Left ventricle myocardium inferior (tissue), 1 donor: Measurements from ENCODE around the gene ANKRD50. TPM values are rescaled to one million over a fixed set of nuclear protein-coding genes. Genes with fewer than 3 reads are reported as not detected.
A peak's percentile ranks its signal among the peaks of the same experiment; 100 is the strongest.

ENCODE experiments used
- DNase-seq: peaks from one replicate; pipeline ENCODE4 v3.0.0-alpha.2; 2020
- H3K27ac ChIP-seq: fragments of 200-600 bp; replicated peaks from 2 replicates; pipeline ENCODE4 v1.8.0; 2021
- H3K27me3 ChIP-seq: fragments of 200-600 bp; 2 replicates; pipeline ENCODE4 v1.8.0; 2021; ENCODE audit warnings: low read depth
- H3K36me3 ChIP-seq: fragments of 200-600 bp; 2 replicates; pipeline ENCODE4 v1.8.0; 2021
- H3K4me1 ChIP-seq: fragments of 200-600 bp; 2 replicates; pipeline ENCODE4 v1.8.0; 2021
- H3K4me3 ChIP-seq: fragments of 200-600 bp; 2 replicates; pipeline ENCODE4 v1.8.0; 2021; ENCODE audit warnings: mild to moderate bottlenecking, moderate library complexity
- H3K9me3 ChIP-seq: fragments of 200-600 bp; replicated peaks from 2 replicates; pipeline ENCODE4 v1.8.0; 2021
- CTCF ChIP-seq: fragments of 200-600 bp; IDR thresholded peaks from 2 replicates; pipeline ENCODE4 v1.8.0; 2021; ENCODE audit warnings: antibody characterized with exemption, mild to moderate bottlenecking, borderline replicate concordance
- intact Hi-C: fragments of 100-400 bp; cut with micrococcal nuclease; formaldehyde crosslinking; loops from one replicate; pipeline ENCODE4 v1.11.0; 2022
- total RNA-seq: library from RNA; stranded (reverse); fragmentation: NEBNext Ultra II Directional; extraction: Animal tissue kit (Norgen Biotek cat#: 25700); gene quantifications from one replicate; pipeline ENCODE4 v1.2.1, GENCODE V29; 2021
- donor health status: DM: no; HTN: yes; CAD: no; lungs with severe emphysema.

The ANKRD50 gene
- total RNA-seq, 1 donor from 2014 or later = 5.5 TPM

- Histone ChIP-seq H3K27me3 (no peaks in the 10 kb centered on the region), H3K4me3 (peak overlapping the region; percentile 92), H3K36me3 (no peaks in the 10 kb centered on the region), H3K9me3 (no peaks in the 10 kb centered on the region), H3K27ac (peak overlapping the region; percentile 97), H3K4me1 (peaks cover 45% of the 10 kb centered on the region)
- intact Hi-C loops = no loop called here
- peak; percentile 66 for TF ChIP-seq CTCF
- DNase-seq = peak; percentile 70
Measured at GRCh38 chr4:124713185-124713592, 657 bp upstream of the ANKRD50 start.

- H3K4me1 ChIP-seq = peaks cover 51% of the 10 kb centered on the region
- no peak for DNase-seq
- intact Hi-C loops = no loop called here
- peaks cover 4% of the 10 kb centered on the region for H3K36me3 ChIP-seq
- H3K27ac ChIP-seq = peak overlapping the region; percentile 97
- TF ChIP-seq CTCF = no peak
- H3K27me3 ChIP-seq = no peaks in the 10 kb centered on the region
- H3K9me3 ChIP-seq = no peaks in the 10 kb centered on the region
- peak overlapping the region; percentile 92 for H3K4me3 ChIP-seq
Measured at GRCh38 chr4:124711471-124712371, 811 bp downstream of the ANKRD50 start.

- no peaks in the 10 kb centered on the region for H3K9me3 ChIP-seq
- H3K4me3 ChIP-seq = peak overlapping the region; percentile 92
- peaks cover 4% of the 10 kb centered on the region for H3K36me3 ChIP-seq
- intact Hi-C loops = no loop called here
- TF ChIP-seq CTCF = no peak
- peaks cover 51% of the 10 kb centered on the region for H3K4me1 ChIP-seq
- peak overlapping the region; percentile 97 for H3K27ac ChIP-seq
- no peak for DNase-seq
- H3K27me3 ChIP-seq = no peaks in the 10 kb centered on the region
Measured at GRCh38 chr4:124710911-124711310, 1.6 kb downstream of the ANKRD50 start.

- H3K9me3 ChIP-seq = no peaks in the 10 kb centered on the region
- H3K27ac ChIP-seq = no peak overlapping the region
- intact Hi-C loops = no loop called here
- peaks cover 51% of the 10 kb centered on the region for H3K4me1 ChIP-seq
- peaks cover 4% of the 10 kb centered on the region for H3K36me3 ChIP-seq
- no peak for TF ChIP-seq CTCF
- DNase-seq = no peak
- H3K4me3 ChIP-seq = peak overlapping the region; percentile 92
- H3K27me3 ChIP-seq = no peaks in the 10 kb centered on the region
Measured at GRCh38 chr4:124710015-124710741, 2.4 kb downstream of the ANKRD50 start.

- H3K4me3 ChIP-seq = no peak overlapping the region
Measured at GRCh38 chr4:124708517-124709300, 3.8 kb downstream of the ANKRD50 start.

More at GRCh38 chr4:124708517-124709300, 3.8 kb downstream of the ANKRD50 start:
- intact Hi-C loops = no loop called here
- H3K4me1 ChIP-seq = peaks cover 58% of the 10 kb centered on the region
- DNase-seq = no peak
- no peak overlapping the region for H3K27ac ChIP-seq
- no peaks in the 10 kb centered on the region for H3K27me3 ChIP-seq
- no peak for TF ChIP-seq CTCF
- H3K36me3 ChIP-seq = peaks cover 4% of the 10 kb centered on the region
- H3K9me3 ChIP-seq = no peaks in the 10 kb centered on the region
